Fibroblast of the conjunctiva (primary cell): ENCODE measurements around the gene SLC7A14.

Experiments used
- DNase-seq: peaks from one replicate; pipeline ENCODE4 v3.0.0-alpha.2; 2010; ENCODE audit warnings: low read depth

The SLC7A14 gene

GRCh38 chr3:170534227-170534626 lies 51.6 kb downstream of the SLC7A14 start:
- no peak for DNase-seq

DNA sequence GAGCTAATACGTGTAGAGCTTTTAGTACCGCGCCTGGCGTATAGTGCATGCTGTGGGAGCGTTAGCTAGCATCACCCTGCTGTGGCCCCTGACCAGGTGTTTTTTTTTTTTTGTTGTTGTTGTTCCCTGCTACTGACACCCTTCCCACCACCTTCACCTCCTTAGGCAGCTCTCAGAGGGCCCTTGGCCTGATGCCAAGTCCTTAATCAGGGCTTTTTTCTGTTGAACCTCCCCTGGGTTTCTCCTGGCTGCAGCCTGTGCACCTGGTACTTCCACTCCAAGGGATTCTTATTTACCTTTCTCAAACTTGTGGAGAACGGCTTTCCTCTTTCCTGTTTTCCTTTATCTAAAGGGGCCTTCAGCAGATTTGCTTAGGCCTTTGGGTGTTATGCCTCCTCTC lies 53.3 kb downstream of the SLC7A14 start:
- DNase-seq, result no peak

- DNase-seq, result no peak
Measured at GRCh38 chr3:170531657-170532335, 54.1 kb downstream of the SLC7A14 start.

DNA sequence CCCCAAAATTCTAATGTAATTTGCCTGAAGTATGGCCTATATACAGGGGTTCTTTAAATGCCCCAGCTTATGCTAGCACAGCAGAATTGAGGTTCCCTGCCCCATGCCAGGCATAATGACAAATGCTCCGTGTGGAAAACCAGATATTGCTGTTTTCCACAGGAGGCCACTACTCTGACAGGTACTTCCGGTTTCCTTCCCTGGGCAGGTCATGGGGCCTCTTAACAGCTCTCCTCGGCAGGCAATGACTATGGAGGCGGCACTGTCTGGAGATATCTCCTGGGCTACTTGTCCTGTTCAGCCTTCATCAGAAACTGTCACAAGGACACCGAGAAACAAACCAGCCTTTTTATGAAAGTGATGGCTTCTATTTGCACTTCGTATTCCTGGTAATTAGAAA lies 54.8 kb downstream of the SLC7A14 start:
- no peak for DNase-seq

- DNase-seq, result no peak
Measured at GRCh38 chr3:170529912-170530311, 56.0 kb downstream of the SLC7A14 start.

GRCh38 chr3:170529346-170529745 lies 56.5 kb downstream of the SLC7A14 start:
- no peak for DNase-seq

DNA sequence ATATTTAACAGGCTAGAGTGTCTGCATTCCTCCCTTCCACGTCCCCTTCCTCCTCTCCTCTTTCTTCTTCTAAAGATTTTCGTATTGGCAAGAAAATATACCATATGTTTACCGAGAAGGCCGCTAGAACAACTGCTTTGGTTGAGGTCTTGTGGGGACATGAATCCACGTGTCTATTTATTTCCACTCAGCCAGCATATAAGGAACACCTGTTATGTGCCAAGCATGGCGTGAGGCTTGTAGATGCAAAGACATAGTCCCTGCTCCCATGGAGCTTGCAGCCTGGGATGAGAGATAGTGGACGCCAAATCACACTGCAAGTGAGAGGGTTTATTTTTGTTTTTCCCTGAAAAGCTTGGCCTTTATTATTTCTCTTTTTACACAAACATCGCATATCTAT lies 57.1 kb downstream of the SLC7A14 start:
- no peak for DNase-seq

DNA sequence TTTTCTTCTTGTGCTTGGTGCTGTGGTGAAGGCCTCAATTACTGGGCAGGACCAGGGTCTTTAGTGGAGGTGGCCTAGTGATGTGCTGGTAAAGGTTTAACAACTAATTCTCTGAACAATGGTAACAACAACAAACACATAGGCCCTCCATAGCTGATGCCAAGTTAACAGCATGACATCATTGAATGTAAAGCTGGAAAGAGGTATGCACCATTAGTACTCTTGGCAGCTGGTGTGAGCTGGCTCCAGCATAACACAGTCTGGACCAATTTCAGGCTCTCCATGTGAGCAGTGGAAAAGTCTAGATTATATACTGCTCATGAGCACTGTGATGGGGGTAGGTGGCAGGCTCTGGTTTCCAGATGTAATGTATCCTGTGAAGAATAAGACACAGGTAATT lies 61.8 kb downstream of the SLC7A14 start:
- peak; percentile 46 for DNase-seq

DNA sequence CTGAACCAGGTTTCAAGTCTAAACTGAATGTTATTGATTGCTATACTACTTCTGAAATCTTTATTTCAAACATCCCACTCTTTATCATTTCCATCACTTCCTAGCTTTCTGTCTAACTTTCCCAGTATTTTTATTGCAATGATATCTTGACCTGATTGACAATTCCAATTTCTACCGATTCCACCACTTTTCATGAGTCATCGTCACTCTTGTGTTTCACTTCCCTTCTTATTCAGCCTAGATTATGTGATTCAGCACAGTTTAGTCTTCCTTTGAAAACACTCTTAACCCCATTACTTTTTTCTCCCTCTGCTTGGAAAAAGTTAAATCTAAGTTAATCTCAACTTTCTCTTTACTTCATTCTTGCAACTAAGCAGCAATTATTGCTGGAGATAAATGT lies 62.6 kb downstream of the SLC7A14 start:
- no peak for DNase-seq

- no peak for DNase-seq
Measured at GRCh38 chr3:170522201-170522600, 63.7 kb downstream of the SLC7A14 start.

DNA sequence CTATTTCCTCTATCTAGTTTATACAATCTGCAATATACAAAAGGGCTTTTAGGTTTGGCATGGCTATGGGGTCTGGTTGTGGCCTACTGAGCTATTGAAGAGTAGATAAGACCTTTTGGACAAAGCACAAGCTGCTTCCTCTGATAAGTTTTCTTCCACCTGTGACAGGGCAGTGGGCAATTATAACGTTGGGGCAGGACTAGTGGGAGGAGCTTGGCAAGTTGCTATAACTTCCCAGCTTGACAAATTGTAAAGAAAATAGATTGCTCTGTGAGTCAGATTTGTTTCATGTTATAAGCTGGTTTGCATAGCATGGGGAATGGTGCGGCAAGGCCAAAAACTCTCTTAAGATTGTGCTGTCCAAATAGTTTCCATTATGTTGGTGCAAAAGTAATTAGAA lies 64.9 kb downstream of the SLC7A14 start:
- DNase-seq, result no peak

DNA sequence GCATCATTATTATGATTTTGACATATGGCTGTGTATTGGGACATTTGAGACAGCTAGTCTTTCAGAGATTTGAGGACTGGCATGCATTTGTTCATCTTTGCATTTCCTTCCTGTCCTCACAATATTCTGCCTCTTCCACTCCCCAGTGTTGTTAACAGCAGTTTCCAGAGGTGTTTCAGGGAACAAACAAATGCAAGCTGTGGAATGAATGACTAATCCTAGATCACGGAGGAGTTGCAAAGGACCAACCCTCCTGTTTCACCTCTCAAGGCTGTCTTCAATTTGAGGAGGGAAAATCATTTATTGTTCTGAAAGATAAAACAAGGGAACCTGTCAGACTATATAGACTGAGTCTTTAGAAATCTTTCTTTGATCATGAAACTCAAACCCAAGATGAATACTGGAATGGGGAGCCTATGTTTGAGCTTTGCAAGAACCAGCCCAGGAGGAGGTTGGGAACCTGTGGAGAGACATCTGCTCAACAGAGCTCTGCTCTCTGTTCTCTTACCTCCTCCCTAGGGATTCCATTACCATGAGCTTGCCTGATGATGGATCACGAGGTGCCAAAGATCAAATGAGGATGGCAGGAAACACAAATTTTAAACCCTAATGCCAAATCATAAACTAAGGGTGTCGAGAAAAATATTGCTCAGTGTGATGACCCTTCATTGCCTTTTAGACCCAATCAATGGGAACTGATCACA lies 68.5 kb downstream of the SLC7A14 start:
- DNase-seq, result no peak

- DNase-seq, result no peak
Measured at GRCh38 chr3:170513642-170514041, 72.2 kb downstream of the SLC7A14 start.

DNA sequence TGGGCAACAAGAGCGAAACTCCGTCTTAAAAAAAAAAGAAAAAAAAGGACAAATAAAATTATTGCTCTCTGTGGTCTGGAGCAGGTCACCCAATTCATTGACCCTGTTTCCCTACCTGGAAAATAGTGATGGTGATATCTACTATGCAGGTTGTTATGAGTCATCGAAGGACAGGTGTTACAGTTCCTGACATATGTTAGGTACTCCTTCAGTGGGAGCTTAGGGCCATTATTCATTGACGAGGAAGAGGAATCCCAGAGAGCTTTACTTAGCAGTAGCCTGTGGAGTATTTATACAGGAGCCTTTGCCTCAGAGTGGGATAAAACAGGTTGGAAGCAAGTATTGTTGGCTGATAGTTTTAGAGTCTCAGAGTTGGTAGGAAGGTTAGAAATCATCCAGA lies 74.5 kb downstream of the SLC7A14 start:
- DNase-seq, result no peak

GRCh38 chr3:170508839-170509238 lies 77.0 kb downstream of the SLC7A14 start:
- DNase-seq, result no peak

DNA sequence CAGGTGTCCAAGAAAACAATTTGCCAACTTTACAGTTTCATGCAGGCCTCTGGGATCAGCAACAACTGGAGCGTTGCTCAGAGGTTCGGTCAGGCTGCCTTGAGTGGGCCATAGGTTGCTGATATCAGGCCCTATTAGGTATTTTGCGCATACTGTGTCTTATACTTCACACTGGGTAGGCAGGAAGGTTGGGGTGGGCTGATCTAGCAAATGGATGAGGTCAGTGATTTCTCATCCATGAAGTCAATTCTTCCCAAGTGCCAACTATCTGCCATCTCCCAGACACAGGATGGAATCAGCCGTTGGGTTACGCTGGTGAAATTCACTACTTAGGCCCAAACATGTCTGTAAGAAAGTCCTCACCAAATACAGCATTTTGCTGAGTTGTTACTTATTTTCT lies 77.6 kb downstream of the SLC7A14 start:
- DNase-seq, result no peak

DNA sequence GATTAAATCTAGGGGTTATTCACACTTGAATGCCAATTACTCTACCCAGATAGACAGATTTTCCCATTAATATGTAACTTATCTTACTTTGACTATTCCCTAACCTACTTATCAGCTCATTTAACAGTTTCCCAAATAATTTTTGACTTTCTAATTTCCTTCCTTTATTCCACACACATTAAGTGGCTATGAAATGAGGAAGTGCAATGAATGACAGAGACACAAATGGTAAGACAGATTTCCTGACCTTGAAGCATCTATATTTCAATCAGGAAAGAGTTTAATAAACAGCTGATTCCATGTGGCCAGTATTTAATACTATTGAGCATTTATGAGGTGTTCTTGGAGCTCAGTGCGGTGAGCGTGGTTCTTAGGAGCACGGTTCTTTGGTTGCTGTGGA lies 78.8 kb downstream of the SLC7A14 start:
- no peak for DNase-seq

DNA sequence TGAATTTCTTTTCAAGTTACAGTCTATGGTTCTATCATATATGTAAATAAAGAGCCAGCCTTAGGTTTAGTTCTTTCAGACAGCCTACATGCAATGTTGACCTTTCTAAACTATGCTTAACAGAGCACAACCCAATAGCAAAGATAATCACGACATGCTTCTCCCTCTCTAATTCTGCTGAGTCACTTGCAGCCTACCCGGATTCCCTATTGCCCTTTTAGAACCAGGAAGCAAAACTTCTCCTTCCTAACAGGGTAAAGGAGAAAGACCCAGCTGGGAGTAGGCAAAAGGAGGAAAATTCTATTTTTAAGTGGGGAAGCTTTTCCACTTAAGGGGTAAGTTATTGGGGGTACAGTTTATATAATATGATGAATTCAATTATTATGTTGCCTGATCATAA lies 79.3 kb downstream of the SLC7A14 start:
- no peak for DNase-seq

- DNase-seq, result no peak
Measured at GRCh38 chr3:170502297-170502696, 83.6 kb downstream of the SLC7A14 start.

GRCh38 chr3:170500995-170501394 lies 84.9 kb downstream of the SLC7A14 start:
- DNase-seq, result no peak

GRCh38 chr3:170500462-170500861 lies 85.4 kb downstream of the SLC7A14 start:
- no peak for DNase-seq

DNA sequence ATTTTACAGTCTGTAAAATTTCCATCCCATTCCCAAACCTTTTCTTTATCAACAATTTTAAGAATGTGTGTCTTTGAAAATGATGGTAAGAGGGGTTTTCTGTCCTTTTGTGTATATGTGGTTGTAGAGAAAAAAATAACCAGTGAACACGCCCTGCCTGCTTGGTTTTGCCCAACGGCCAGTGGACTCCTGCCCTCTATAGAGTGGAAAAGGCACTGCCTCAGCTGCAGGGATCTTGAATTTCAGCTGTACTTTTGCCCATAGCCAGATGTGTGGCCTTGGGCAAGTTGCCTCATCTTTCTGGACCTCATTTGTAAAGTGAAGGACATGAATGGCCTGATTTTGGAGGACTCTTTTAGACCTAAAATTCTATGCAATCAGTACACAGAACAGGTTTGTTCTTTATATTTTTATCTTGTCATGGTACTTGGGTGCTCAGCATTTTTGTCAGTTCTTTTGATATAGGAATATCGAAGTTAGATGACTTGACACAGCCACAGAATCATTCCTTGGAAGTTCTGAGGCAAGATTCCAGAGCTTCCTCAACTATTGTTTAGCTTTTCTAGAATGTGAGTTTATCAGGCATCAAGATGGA lies 86.2 kb downstream of the SLC7A14 start:
- peak; percentile 81 for DNase-seq
